ENCODE measurements around the gene PDE6G. TPM values are rescaled to one million over a fixed set of nuclear protein-coding genes. Genes with fewer than 3 reads are reported as not detected.

Gene PDE6G
- total and polyA plus RNA-seq, 2 of the 13 experiments (the other 11 are each of a cell fraction or from before 2014, with no cell fraction given): 1.4 to 6.7 TPM

GRCh38 chr17:81655378-81656117 is 794 bp downstream of the PDE6G start (continued):
- TF ChIP-seq ATF5 (CRISPR knock-in tag; IDR thresholded peaks at IDR 0.05; ENCODE audit: low read depth): 0 out of 2 replicates have a peak, but pooled peaks have one; percentile 42
- peak; percentile 65 for TF ChIP-seq MXD4 (CRISPR knock-in tag; IDR thresholded peaks at IDR 0.05)
- peak; percentile 26; the same call in 1 of the 2 replicates for TF ChIP-seq ZFY (CRISPR knock-in tag; IDR thresholded peaks at IDR 0.05)
- TF ChIP-seq ZNF879 (CRISPR knock-in tag; IDR thresholded peaks at IDR 0.05): 0 out of 2 replicates have a peak, but pooled peaks have one; percentile 47
- no peak for TF ChIP-seq ZNF703 (CRISPR knock-in tag; IDR thresholded peaks at IDR 0.05; ENCODE audit: borderline replicate concordance)
- TF ChIP-seq ZGPAT (CRISPR knock-in tag; IDR thresholded peaks at IDR 0.05): no peak
- no peak; the same call in 1 of the 2 replicates for TF ChIP-seq ZNF264 (CRISPR knock-in tag; IDR thresholded peaks at IDR 0.05)
- no peak; the same call in 1 of the 2 replicates for TF ChIP-seq MEIS2 (CRISPR knock-in tag; IDR thresholded peaks at IDR 0.05)
- peak; percentile 50; the same call in 1 of the 2 replicates for TF ChIP-seq ZFP91 (CRISPR knock-in tag; IDR thresholded peaks at IDR 0.05; ENCODE audit: borderline replicate concordance)
- TF ChIP-seq ZNF263 (CRISPR knock-in tag; IDR thresholded peaks at IDR 0.05): 0 out of 2 replicates have a peak, but pooled peaks have one; percentile 14
- peak; percentile 66; the same call in 1 of the 2 replicates for TF ChIP-seq IRF9 (CRISPR knock-in tag; IDR thresholded peaks at IDR 0.05; ENCODE audit: borderline replicate concordance)
- TF ChIP-seq TAF1 (CRISPR knock-in tag; IDR thresholded peaks at IDR 0.05): no peak
- TF ChIP-seq PRDM4 (CRISPR knock-in tag; IDR thresholded peaks at IDR 0.05; ENCODE audit: borderline replicate concordance): no peak
- no peak for TF ChIP-seq ZNF17 (CRISPR knock-in tag; IDR thresholded peaks at IDR 0.05)
- TF ChIP-seq NRL (CRISPR knock-in tag; IDR thresholded peaks at IDR 0.05; ENCODE audit: borderline replicate concordance): no peak
- no peak for TF ChIP-seq GPBP1L1 (CRISPR knock-in tag; IDR thresholded peaks at IDR 0.05)
- peak; percentile 16; the same call in 1 of the 2 replicates for TF ChIP-seq MNT (IDR thresholded peaks at IDR 0.05)
- TF ChIP-seq PHF20 (CRISPR knock-in tag; IDR thresholded peaks at IDR 0.05): 0 out of 2 replicates have a peak, but pooled peaks have one; percentile 9
